ENCODE measurements around the gene SIX3.
A peak's percentile ranks its signal among the peaks of the same experiment; 100 is the strongest.

The SIX3 gene

DNA sequence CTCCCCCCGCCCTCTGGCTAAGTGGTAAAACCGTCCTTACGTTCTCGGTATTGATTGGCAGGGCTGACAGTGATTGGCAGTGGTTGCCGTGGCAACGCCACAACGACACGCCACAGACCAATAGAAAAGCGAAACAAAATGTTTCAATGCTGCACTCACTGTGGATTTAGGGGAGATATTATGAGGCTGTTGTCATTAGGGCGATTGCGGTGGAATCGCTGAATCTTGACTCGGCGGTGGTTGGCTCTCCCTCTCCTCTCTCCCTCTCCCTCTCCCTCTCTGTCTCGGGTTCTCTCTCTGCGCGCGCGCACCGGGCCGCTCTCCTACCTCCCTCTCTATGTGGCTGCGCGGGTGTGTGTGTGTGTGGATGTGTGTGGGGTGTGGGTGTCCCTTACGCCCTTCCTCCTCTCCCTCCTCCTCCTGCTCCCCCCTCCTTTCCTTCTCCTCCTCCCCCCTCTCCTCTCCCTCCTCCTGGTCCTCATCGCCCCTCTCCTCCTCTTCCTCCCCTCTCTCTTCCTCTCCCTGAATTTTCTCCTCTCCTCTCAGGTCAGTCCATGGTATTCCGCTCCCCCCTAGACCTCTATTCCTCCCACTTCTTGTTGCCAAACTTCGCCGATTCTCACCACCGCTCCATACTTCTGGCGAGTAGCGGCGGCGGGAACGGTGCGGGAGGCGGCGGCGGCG lies at the start of gene SIX3:
Gene SIX3 (plus strand): TSS at position 152 of the 684 bp plus-strand sequence. CDS start 403 bp downstream, at position 555.
- DNase-seq = peak; percentile 70

DNA sequence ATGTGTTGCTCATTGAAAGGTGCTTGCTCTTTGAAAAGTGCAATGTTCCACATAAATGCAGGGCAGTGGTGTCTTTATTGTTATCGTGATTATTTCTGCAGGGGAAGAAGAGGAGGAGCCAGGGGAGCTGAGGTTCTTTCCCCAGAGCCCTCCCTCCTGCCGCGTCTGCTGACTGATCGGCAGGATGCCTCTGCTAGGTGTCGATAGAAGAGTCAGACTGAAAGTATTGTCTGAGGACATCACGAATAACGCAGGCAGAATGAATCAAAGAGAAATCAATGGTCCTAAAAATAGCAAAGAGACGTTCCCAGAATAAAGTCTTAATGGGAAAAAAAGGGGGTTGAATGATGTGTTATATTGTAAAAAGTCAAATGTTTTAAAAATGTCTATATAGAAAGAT lies 47.4 kb upstream of the SIX3 start:
- no peak for DNase-seq

DNA sequence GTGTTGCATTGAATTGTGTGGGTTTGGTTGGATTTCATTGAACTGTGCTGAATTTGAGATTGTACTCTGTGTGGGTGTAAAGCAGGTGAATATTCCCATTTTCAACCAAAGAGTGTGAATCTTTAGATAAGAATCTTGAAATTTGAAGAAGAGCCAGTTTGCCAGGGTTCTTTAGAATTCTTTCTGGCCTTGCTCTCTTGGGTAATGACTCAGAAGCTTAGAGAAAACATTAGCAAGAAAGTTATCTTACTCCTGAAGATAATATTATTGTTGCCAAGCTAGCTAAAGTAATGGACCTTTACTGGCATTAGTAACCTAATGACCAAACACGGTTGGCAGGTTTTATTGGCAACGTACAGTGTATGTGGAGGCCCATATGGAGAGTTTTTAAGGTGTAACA lies 46.4 kb upstream of the SIX3 start:
- no peak for DNase-seq

DNA sequence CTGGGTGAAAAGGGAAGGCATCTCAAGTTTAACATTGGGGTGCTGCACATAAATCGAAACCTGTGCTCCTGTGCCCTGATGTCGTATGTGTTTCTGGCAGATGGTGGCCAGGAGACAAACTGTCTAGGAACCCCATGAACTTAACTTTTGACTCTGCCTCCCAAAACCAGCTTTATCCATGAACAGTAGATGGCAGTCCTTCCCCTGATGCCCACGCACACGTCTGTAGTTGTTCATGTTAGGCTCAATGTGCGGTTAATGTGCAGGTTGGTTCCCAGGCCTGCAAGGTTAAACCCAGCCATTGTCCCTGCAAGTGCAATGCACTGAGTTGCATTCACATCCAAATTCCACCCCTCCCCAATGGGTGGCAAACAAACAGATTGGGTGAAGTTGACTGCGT lies 44.1 kb upstream of the SIX3 start:
- DNase-seq = peak; percentile 19

DNA sequence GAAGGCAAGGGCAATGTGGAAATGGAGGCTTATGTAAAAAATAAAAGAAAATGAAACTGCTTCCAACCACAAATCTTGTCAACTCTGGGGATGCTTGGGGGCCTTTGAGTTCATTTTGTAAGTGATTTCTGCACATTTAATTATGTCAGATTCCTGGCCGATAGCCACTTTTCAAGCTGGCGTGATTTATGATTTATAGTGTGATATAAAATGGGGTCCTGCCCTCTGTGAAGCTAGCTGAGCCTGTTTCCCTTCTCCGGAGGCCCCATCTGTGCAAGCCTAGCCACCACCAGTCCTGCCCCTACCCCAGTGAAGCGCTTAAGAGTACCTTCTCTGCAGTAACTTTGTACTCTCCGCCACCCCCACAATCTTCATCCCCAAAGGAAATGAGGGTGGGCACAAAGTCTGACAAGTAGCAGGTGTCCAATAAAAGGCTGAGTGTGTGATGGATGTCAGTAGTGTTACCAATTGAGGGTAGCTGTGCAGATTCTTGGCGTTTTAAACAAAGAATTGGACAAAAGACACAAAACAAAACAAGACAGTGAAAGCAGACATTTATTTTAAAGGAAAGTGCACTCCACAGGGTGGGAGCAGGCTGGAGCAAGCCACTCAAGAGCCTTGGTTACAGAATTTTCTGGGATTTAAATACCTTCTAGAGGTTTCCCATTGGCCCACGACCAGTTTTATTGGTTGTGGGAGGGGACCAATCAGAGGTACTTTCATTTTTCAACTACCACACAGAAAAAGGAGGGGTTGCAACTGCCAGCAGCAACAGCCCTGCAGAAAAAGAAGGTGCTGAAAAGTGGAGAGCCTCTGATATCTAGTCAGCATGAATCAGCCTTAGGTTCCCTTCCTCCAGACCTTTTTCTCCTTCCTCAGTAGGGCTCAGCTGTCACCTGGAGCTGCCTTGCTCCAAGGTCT lies 39.0 kb upstream of the SIX3 start:
- no peak for DNase-seq

GRCh38 chr2:44904578-44904977 lies 36.9 kb upstream of the SIX3 start:
- DNase-seq = no peak

GRCh38 chr2:44906972-44907371 lies 34.5 kb upstream of the SIX3 start:
- no peak for DNase-seq

- DNase-seq = no peak
Measured at GRCh38 chr2:44909831-44910230, 31.7 kb upstream of the SIX3 start.

- no peak for DNase-seq
Measured at GRCh38 chr2:44912660-44913059, 28.8 kb upstream of the SIX3 start.

- DNase-seq = no peak
Measured at GRCh38 chr2:44916291-44916690, 25.2 kb upstream of the SIX3 start.

DNA sequence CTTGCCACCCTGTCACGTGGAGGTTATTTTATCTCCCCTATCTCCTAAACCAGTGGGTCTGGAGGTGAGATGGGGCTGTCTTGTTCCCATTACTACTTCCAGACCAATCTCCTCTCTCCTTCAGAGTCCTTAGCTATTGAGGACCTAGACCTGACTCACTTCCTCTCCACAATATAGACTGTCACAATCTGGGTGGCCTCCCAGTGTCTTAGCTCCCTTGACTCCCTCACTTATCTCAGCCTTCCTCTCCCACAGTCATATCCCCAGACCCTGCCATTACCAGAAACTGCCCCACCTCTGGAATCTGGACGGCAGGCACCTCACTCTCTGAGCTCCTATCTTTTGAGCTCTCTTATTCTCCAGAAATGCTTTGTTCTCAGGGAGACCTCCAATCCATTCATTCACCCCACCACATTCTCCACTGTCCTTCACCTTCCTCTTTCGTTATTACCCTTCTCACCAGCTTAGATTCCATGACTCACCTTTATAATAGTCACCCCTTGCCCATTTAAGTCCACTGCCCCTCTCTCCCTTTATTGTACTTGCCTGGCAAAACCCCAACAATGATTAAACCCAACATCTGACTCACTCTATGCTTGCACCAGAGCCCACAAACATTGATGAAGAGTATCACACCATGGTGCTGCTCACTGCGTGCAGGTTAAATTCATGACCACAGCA lies 23.3 kb upstream of the SIX3 start:
- no peak for DNase-seq

GRCh38 chr2:44920751-44921150 lies 20.8 kb upstream of the SIX3 start:
- DNase-seq = no peak

GRCh38 chr2:44922776-44923175 lies 18.7 kb upstream of the SIX3 start:
- no peak for DNase-seq

GRCh38 chr2:44925561-44926136 lies 15.9 kb upstream of the SIX3 start:
- DNase-seq = no peak

DNA sequence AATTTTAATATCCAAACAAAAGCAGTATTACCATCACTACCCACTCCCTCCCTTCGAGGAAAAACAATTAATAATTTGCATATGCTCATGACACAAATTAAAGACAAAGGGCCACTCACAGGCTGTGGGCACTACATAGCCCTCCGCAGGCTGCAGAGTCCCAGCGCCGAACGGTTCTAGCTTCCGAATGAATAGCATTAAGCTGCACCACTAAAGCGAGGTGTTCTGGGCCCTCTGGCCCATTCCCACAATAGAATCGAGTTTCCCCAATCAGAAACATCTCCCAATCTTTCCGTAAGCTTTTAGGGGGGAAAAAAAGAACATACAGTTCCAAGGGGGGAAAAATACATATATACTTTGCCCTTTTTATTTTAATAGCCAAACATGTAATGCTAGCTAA lies 14.5 kb upstream of the SIX3 start:
- DNase-seq = no peak

DNA sequence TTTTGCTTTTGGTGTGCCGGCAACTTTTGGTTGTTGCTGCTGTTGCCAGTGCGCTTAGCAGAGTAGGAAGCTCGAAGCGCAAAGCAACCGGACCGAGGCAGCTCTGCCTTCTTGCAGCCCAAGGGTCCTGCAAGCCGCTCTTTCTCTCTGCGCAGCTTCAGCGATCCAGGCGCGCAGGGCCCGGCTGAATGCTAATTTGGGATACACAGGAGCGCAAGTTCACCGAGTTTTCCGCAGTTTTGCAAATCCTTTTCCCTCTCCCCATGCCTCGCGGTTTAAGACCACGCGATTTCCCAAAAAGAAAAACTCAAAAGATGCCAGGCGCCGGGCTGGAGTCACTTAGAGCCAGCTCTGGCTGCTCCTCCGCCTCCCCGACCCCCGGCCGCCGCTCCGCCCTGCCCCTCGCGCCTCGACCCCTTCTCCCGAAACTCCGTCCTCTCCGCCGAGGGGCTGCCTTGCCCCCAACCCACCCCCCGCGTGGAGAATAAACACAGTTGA lies 13.5 kb upstream of the SIX3 start:
- no peak for DNase-seq

GRCh38 chr2:44928483-44929158 lies 12.9 kb upstream of the SIX3 start:
- no peak for DNase-seq

DNA sequence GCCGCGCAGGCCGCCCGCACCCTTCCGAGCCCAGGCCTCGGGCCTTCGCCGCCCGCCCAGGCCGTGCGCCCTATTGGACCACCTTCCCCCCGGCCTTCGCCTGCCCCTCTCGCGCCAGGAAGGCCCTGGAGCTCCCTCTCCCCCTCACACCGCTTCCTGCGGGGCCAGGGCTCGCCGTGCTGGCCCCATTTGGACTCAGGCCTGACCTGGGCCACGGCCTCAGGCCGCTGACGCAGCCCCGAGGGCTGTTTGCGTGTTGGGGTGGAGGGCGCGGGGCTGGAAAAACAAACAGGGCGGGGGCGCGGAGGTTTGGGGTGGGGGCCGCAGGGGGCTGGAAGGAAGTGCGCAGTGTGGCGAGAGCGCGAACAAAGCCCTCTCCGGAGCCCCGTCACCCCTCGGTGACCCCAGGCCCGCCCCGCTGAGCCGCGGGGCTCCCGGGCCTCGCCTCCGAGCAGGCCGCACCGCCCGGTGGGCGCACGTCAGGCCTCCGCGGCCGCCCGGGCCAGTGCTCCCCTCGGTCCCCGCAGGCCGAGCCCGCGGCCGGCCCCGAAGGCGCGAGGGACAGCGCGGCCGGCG lies 12.3 kb upstream of the SIX3 start:
- no peak for DNase-seq

- no peak for DNase-seq
Measured at GRCh38 chr2:44929735-44930273, 11.7 kb upstream of the SIX3 start.

DNA sequence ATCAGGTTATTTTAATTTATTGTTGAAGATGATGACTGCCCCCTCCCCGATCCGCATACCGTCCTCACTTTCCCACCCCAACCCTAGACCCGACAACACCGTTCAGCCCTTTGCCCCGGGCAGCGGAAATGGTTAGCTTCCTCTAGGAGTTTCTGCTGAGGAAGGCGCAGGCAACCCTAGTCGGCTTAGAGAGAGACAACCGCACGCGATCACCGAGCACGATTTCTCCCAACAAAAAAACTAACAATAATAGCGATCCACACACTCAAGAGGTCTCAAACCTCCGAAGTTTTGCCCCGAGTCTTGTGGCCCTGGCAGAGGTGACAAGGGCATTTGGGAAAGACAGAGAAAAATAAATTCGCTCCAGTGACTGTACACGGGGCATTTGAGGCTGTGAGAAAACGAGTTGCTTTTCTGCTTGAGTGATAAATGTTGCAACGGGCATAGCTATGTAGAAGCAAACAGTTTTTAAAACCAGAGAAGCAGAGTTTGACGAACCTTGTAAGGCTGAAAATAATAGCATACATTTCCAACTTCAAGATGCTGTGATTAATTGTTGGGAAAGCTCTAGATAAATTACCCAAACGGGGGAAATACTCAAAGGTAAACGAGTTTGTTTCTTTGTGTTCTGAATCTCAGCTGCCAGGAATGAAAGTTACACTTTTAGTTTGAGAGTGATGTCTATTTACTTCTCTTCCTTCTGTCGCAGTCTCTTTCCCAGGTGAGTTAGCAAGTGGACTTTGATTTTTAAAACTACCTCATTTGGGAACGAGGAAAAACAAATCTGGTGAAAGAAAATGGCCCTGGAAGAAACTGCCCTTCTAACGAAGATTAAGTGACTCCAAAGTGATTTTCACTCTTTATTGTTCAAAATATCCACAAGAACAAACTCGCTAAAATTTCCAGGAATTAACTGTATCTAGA lies 11.0 kb upstream of the SIX3 start:
- no peak for DNase-seq

Measured in NCI-H146 (cell line).